DND-41 (cell line): Measurements from ENCODE around the gene PPP1R1C.

ENCODE experiments used
- CTCF ChIP-seq: IDR thresholded peaks from 2 replicates; pipeline ENCODE4 v1.5.1; 2012; ENCODE audit warnings: borderline replicate concordance, low read length, moderate library complexity, mild to moderate bottlenecking; ENCODE audit not compliant: poor library complexity, severe bottlenecking; ENCODE audit errors: extremely low read depth
- EZH2 ChIP-seq: IDR thresholded peaks from 3 replicates; pipeline ENCODE4 v1.6.1; 2012; ENCODE audit warnings: borderline replicate concordance, low read depth, mild to moderate bottlenecking, moderate library complexity, low read length, inconsistent platforms; ENCODE audit not compliant: severe bottlenecking

- no peak for TF ChIP-seq EZH2
- TF ChIP-seq CTCF, result no peak
These were observed 32.6 kb downstream of the PPP1R1C start for GRCh38 chr2:182018218-182018617.
